OCI-LY3 (cell line): Measurements from ENCODE around the gene CNIH2.

ENCODE experiments used
- H2AFZ ChIP-seq: fragments of 200-600, 300-600 bp; shearing (Covaris generic); 2 replicates; pipeline ENCODE4 v1.6.0; 2014; ENCODE audit warnings: antibody characterized with exemption, low read depth, low read length
- H3K27ac ChIP-seq: fragments of 200-600, 300-600 bp; sonication (generic); 2 replicates; pipeline ENCODE4 v1.5.1; 2014; ENCODE audit warnings: mild to moderate bottlenecking, low read length, moderate library complexity, mixed read lengths
- H3K27me3 ChIP-seq: fragments of 200-600, 300-600 bp; sonication (generic); 2 replicates; pipeline ENCODE4 v1.6.1; 2014; ENCODE audit warnings: low read depth, low read length, mixed read lengths
- H3K36me3 ChIP-seq: fragments of 200-600, 300-600 bp; sonication (generic); replicated peaks from 2 replicates; pipeline ENCODE3; 2014; ENCODE audit warnings: low read depth, low read length, mixed read lengths
- H3K4me1 ChIP-seq: fragments of 300-600, 200-600 bp; sonication (generic); 2 replicates; pipeline ENCODE4 v1.6.1; 2014; ENCODE audit warnings: low read length, mixed read lengths
- H3K4me2 ChIP-seq: fragments of 200-600, 300-600 bp; sonication (generic); 2 replicates; pipeline ENCODE4 v1.6.1; 2014; ENCODE audit warnings: low read length, mixed read lengths
- H3K4me3 ChIP-seq: fragments of 300-600, 200-600 bp; sonication (generic); 2 replicates; pipeline ENCODE4 v1.5.1; 2014; ENCODE audit warnings: antibody characterized with exemption, mild to moderate bottlenecking, low read length, moderate library complexity
- H3K79me2 ChIP-seq: fragments of 300-600, 200-600 bp; shearing (Covaris generic); 2 replicates; pipeline ENCODE4 v1.6.1; 2014; ENCODE audit warnings: mild to moderate bottlenecking, low read length, mixed read lengths
- H3K9ac ChIP-seq: fragments of 300-600, 200-600 bp; shearing (Covaris generic); 2 replicates; pipeline ENCODE4 v1.6.0; 2014; ENCODE audit warnings: mild to moderate bottlenecking, low read length, moderate library complexity
- H3K9me3 ChIP-seq: fragments of 200-600, 300-600 bp; shearing (Covaris generic); 2 replicates; pipeline ENCODE4 v1.6.1; 2014; ENCODE audit warnings: low read length, mixed read lengths; ENCODE audit not compliant: insufficient read depth
- H4K20me1 ChIP-seq: fragments of 200-600, 300-600 bp; sonication (generic); 2 replicates; pipeline ENCODE4 v1.6.1; 2016; ENCODE audit warnings: low read length, mixed read lengths; ENCODE audit not compliant: insufficient read depth
- EZH2phosphoT487 ChIP-seq: fragments of 200-600 bp; shearing (Covaris generic); IDR thresholded peaks from 2 replicates; pipeline ENCODE4 v1.6.1; 2018; ENCODE audit warnings: antibody characterized with exemption, mixed run types, low read depth
- TF ChIP-seq, protein P1 (sequence below): fragments of 200-600, 300-600 bp; sonication (generic); IDR thresholded peaks from 2 replicates; pipeline ENCODE4 v1.5.1; 2014; ENCODE audit warnings: antibody characterized with exemption, low read length, low read depth

CNIH2 gene

DNA sequence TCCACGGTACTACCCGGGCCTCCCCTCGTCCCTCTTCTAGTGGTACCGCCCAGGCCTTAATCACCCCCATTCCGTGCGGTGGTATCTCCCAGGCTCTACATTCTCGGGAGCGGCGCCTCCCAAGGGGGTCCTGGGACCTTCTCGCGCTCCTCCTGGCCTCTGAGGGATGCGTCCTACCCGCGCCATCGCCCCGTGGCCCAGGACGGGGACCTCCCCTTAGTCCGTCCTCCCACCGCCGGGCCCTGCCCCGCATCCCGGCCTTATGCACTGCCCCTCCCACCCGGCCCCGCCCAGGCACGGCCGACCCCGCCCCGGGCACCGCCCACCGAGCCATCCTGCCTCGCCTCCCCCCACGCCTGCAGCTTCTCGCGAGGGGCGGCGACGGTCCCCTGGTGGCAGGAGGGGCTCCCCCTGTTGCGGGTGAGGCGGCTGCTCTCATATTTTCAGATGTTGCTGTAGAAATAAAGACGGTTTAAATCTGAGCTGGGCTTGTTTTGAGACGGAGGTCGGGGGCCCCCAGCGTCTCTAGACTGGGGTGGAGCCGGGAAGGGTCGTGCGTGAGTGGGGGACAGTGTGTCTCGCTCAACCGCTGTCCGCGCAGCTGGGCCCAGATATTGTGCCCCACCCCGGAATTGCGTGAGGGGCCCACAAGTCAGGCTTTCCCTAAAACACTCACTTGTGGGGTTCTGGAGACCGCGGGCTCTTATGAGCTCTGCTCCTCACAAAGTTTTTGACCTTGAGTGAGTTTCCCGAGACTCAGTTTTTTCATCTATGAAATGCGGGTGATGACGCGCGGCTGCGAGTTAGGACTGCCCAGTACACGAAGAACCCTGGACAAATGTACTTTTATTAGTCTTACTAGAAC, 10.4 kb upstream of the CNIH2 start:
- peaks cover 21% of the 10 kb centered on the region for H3K36me3 ChIP-seq
- H3K9me3 ChIP-seq, result no peaks in the 10 kb centered on the region
- peaks cover 12% of the 10 kb centered on the region for H4K20me1 ChIP-seq
- peak overlapping the region; percentile 95 for H3K9ac ChIP-seq
- H2AFZ ChIP-seq, result peak overlapping the region; percentile 62; the same call in 1 of the 2 replicates
- H3K27ac ChIP-seq, result peak overlapping the region; percentile 87
- peaks cover 7% of the 10 kb centered on the region for H3K4me1 ChIP-seq
- no peaks in the 10 kb centered on the region for H3K27me3 ChIP-seq
- peak overlapping the region; percentile 90 for H3K4me3 ChIP-seq
- TF ChIP-seq EZH2phosphoT487, result no peak
- TF ChIP-seq, protein P1, sequence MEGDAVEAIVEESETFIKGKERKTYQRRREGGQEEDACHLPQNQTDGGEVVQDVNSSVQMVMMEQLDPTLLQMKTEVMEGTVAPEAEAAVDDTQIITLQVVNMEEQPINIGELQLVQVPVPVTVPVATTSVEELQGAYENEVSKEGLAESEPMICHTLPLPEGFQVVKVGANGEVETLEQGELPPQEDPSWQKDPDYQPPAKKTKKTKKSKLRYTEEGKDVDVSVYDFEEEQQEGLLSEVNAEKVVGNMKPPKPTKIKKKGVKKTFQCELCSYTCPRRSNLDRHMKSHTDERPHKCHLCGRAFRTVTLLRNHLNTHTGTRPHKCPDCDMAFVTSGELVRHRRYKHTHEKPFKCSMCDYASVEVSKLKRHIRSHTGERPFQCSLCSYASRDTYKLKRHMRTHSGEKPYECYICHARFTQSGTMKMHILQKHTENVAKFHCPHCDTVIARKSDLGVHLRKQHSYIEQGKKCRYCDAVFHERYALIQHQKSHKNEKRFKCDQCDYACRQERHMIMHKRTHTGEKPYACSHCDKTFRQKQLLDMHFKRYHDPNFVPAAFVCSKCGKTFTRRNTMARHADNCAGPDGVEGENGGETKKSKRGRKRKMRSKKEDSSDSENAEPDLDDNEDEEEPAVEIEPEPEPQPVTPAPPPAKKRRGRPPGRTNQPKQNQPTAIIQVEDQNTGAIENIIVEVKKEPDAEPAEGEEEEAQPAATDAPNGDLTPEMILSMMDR, result no peak
- H3K4me2 ChIP-seq, result peak overlapping the region; percentile 95
- peaks cover 31% of the 10 kb centered on the region for H3K79me2 ChIP-seq

DNA sequence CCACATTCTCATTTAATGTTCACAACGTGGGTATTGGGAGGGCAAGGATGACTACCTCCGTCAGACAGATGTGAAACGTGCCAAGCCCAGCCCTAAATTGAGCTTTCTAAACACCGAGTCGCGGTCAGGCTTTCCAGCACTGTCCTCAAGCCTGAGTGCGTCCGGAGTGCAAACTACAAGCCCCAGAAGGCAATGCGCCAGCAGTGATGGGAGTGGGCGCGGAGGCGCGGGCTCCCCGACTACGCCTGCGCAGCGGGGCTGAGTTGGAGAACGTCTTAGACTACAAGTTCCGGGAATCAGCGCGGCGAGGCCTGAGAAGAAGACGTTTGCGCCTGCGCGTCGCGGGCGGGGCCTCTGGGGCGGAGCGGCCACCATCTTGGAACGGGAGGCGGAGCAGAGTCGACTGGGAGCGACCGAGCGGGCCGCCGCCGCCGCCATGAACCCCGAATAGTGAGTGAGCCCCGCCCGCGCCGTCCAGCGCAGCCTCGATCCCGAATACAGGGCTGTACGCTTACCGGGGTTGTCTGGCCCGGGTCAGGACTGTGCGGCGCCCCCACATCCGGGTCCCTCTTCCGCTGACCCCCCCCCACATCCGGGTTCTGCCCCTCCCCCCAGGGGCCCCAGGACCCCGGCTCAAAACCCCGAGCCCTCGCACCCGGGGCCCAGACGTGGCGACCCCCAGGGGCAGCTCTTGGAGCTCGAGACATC, 9.6 kb upstream of the CNIH2 start, which contains the start of gene RAB1B:
Gene RAB1B, plus strand, starts transcription at position 396 of the 708 bp plus-strand sequence. Its CDS starts 41 bp downstream, at position 437.
- Histone ChIP-seq H3K9me3 (no peaks in the 10 kb centered on the region), H3K4me1 (peaks cover 7% of the 10 kb centered on the region), H3K27ac (peak within 1 kb of the TSS; percentile 87), H3K27me3 (no peaks in the 10 kb centered on the region), H2AFZ (peak within 1 kb of the TSS; percentile 62; the same call in 1 of the 2 replicates), H3K9ac (peak within 1 kb of the TSS; percentile 95), H3K36me3 (peaks cover 23% of the 10 kb centered on the region), H3K4me3 (peak within 1 kb of the TSS; percentile 90), H3K79me2 (peaks cover 31% of the 10 kb centered on the region), H4K20me1 (peaks cover 17% of the 10 kb centered on the region), H3K4me2 (peak within 1 kb of the TSS; percentile 96)
- TF ChIP-seq, protein P1, result no peak
- TF ChIP-seq EZH2phosphoT487, result no peak

GRCh38 chr11:66268952-66269905, 8.7 kb upstream of the CNIH2 start:
- peak overlapping the region; percentile 95 for H3K9ac ChIP-seq
- H3K27me3 ChIP-seq, result no peaks in the 10 kb centered on the region
- H3K9me3 ChIP-seq, result no peaks in the 10 kb centered on the region
- peak overlapping the region; percentile 96 for H3K4me2 ChIP-seq
- H3K79me2 ChIP-seq, result peaks cover 31% of the 10 kb centered on the region
- H3K4me3 ChIP-seq, result peak overlapping the region; percentile 90
- peaks cover 17% of the 10 kb centered on the region for H4K20me1 ChIP-seq
- H3K36me3 ChIP-seq, result peaks cover 29% of the 10 kb centered on the region
- no peak for TF ChIP-seq EZH2phosphoT487
- TF ChIP-seq, protein P1, result peak; percentile 23; the same call in 1 of the 2 replicates
- H2AFZ ChIP-seq, result no peak overlapping the region
- peak overlapping the region; percentile 65 for H3K27ac ChIP-seq
- H3K4me1 ChIP-seq, result peaks cover 7% of the 10 kb centered on the region
